Heart left ventricle (tissue), 13 donors: ENCODE measurements around the gene LTBP2.

ENCODE experiments used
- CTCF ChIP-seq, 12 donors: fragments of 200-600 bp; sonication (generic) in 4 of 12; IDR thresholded peaks; one replicate each; pipeline versions ENCODE4 v1.5.0 to v1.8.0; 2018 to 2022; ENCODE audit warnings: antibody characterized with exemption in 12 of 12, mild to moderate bottlenecking in 5 of 12
- POLR2A ChIP-seq, 2 donors: fragments of 450-650 bp; IDR thresholded peaks; one replicate each; pipeline ENCODE4 v1.6.1; 2017; ENCODE audit warnings: antibody characterized with exemption in 2 of 2, mild to moderate bottlenecking in 2 of 2, moderate library complexity in 2 of 2
- donor health status: ischemic (EF 13 %, LVEDD 7.1; RV severe dilation, severe dysfunction).
- donor health status: DM: no; HTN: yes; CAD: no.
- donor health status: DM: no; HTN: no; CAD: no.
- donor health status: ischemic (EF 25% LVEDD 6.9; RV normal size, moderate dysfunction).
- donor health status: ischemic (EF 25% LVEDD 5.7; RV mildly dilated, moderate dysfunction).
- donor health status: ischemic (EF 35%, LVEDD 5.7; RV mildly dilated, moderate dysfunction).
- donor health status: nonischemic (EF 11% LVEDD 7.7; RV severe dilation, severe dysfunction).
- donor health status: DM: yes; HTN: yes; CAD: no.
- donor health status: PGD.
- donor health status: ischemic (EF 29% LVEDD 5.4; RV normal size, mild dysfunction).
- donor health status: nonischemic (EF 23%, LVEDD 6.1; RV moderate dilation, normal function).

- TF ChIP-seq CTCF (IDR thresholded peaks at IDR 0.05) (no peak), POLR2A (IDR thresholded peaks at IDR 0.05) (no peak)
Observed at GRCh38 chr14:74563233-74563585, 48.8 kb downstream of the LTBP2 start.
